ENCODE data around the gene ACAP2. TPM values are rescaled to one million over a fixed set of nuclear protein-coding genes. Genes with fewer than 3 reads are reported as not detected.

The ACAP2 gene
- total RNA-seq, 1 donor from 2014 or later, result 31.4 TPM

Other genes starting within 250 kb of the ACAP2 start
- 14.5 and 20.1 TPM in 2 replicates for gene XXYLT1, start 171.9 kb downstream of the ACAP2 start, total RNA-seq
- gene PPP1R2, start 100.3 kb upstream of the ACAP2 start, total RNA-seq, result 39.9 and 82.2 TPM in 2 replicates
- 3.6 and 5.5 TPM in 2 replicates for gene APOD, start 140.9 kb upstream of the ACAP2 start, total RNA-seq